Activated CD8-positive, alpha-beta memory T cell treated with anti-CD3 and anti-CD28 coated beads, Interleukin-2, amount 10 ng/mL, durations not matched to agents 7 days and 5 days (primary cell): Measurements from ENCODE around the gene ARPC2. TPM values are rescaled to one million over a fixed set of nuclear protein-coding genes. Genes with fewer than 3 reads are reported as not detected.

Experiments
- ATAC-seq: fragments of 150-1000 bp; cut with Tn5 transposase; one replicate; pipeline ENCODE4 v1.10.0; 2021; ENCODE audit warnings: moderate library complexity
- CTCF ChIA-PET: fragments of 350-600 bp; sonication (Branson Sonifier 250); formaldehyde crosslinking; loops from one replicate; lab custom pipeline; 2021; ENCODE audit warnings: antibody characterized with exemption; lab: Charles Lee
- DNase-seq: peaks from one replicate; pipeline ENCODE4 v3.0.0-alpha.2; 2020
- H3K27ac Mint-ChIP-seq: one replicate; pipeline ENCODE4 v1.8.0; 2021; ENCODE audit warnings: mild to moderate bottlenecking, mixed read lengths
- H3K27me3 Mint-ChIP-seq: one replicate; pipeline ENCODE4 v1.8.0; 2021; ENCODE audit warnings: mixed read lengths
- H3K36me3 Mint-ChIP-seq: one replicate; pipeline ENCODE4 v1.8.0; 2021; ENCODE audit warnings: mild to moderate bottlenecking, mixed read lengths
- H3K4me1 Mint-ChIP-seq: one replicate; pipeline ENCODE4 v1.8.0; 2021; ENCODE audit warnings: mixed read lengths
- H3K4me3 Mint-ChIP-seq: one replicate; pipeline ENCODE4 v1.8.0; 2021; ENCODE audit warnings: mild to moderate bottlenecking, moderate library complexity, mixed read lengths
- H3K9me3 Mint-ChIP-seq: one replicate; pipeline ENCODE4 v1.8.0; 2022; ENCODE audit warnings: low read depth, mixed read lengths
- total RNA-seq, 2 experiments: library from RNA; stranded (reverse); gene quantifications; one replicate each; pipeline ENCODE4 v1.2.3, GENCODE V29; 2021

The ARPC2 gene
- total RNA-seq, 2 experiments from 2014 or later: 742 to 839 TPM

DNA sequence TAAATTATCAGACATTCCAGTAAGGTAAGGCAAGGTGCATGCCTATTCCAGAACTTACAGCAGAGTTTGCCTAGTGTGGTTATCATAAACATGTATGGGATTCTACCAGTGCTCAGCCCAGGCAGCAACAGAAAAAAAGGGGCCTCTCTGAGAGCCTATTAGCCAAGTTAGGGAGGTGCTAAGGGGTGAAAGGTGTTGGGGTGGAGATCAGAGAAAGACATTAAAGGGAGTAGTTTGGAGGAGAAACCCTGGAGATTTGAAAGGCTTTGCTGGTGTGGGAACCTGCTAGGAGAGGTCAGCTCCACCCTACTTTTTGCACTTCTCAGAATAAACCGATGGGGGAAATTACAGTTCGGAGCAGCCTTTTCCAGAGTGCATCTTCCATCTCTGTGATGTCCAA, 2.9 kb downstream of the ARPC2 start:
- H3K9me3 Mint-ChIP-seq: no peaks in the 10 kb centered on the region
- ATAC-seq: no peak
- H3K27ac Mint-ChIP-seq: peak overlapping the region; percentile 93
- peaks cover 58% of the 10 kb centered on the region for H3K4me1 Mint-ChIP-seq
- H3K36me3 Mint-ChIP-seq: peaks cover 70% of the 10 kb centered on the region
- CTCF ChIA-PET: interaction anchor here (0.6 to 2.6 kb wide), 6 partner anchors 10 to 176 kb away, joined by 3 to 16 read pairs (median 4); partner anchors contain the start of genes AAMP and PNKD
- no peaks in the 10 kb centered on the region for H3K27me3 Mint-ChIP-seq
- peak overlapping the region; percentile 87 for H3K4me3 Mint-ChIP-seq
- DNase-seq: no peak

DNA sequence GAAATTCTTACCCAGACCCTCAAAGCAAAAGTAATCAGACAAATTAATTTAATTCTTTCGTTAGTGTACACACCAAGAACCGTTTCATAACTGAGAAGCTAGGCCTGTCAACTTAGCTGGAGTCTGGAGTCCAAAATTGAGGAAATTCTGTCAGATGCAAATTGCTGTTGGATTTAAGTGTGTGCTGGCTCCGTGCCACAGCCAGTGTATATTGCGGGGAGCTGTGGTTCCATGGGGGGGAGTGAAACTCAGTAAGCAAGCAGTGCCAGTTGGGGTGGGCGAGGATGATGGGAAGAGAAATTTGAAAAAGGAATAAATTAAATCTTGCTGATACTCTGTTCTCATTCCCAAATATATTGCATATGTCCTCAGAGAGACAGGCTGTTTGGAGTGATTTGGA, 4.0 kb downstream of the ARPC2 start:
- Mint-ChIP-seq H3K4me3 (peak overlapping the region; percentile 87), H3K9me3 (no peaks in the 10 kb centered on the region), H3K27ac (peak overlapping the region; percentile 93), H3K36me3 (peaks cover 80% of the 10 kb centered on the region), H3K4me1 (peaks cover 66% of the 10 kb centered on the region), H3K27me3 (no peaks in the 10 kb centered on the region)
- ATAC-seq: no peak
- no peak for DNase-seq
- CTCF ChIA-PET: interaction anchor here (1.0 to 2.6 kb wide), 5 partner anchors 9 to 37 kb away, joined by 3 to 16 read pairs (median 6); no protein-coding TSS in a partner anchor

DNA sequence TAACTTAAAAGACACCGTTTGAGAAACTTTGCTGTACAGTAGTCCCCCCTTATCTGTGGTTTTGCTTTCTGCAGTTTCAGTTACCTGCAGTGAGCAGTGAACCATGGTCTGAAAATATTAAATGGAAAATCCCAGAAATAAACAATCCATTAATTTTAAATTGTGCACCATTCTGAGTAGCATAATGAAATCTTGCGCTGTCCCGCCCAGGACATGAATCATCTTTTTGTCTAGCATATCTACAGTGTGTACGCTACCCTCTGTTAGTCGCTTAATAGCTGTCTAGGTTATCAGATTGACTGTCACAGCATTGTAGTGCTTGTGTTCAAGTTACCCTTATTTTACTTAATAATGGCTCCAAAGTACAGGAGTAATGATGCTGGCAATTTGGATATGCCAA, 6.1 kb downstream of the ARPC2 start:
- no peaks in the 10 kb centered on the region for H3K9me3 Mint-ChIP-seq
- no peak for DNase-seq
- H3K4me3 Mint-ChIP-seq: peak overlapping the region; percentile 87

DNA sequence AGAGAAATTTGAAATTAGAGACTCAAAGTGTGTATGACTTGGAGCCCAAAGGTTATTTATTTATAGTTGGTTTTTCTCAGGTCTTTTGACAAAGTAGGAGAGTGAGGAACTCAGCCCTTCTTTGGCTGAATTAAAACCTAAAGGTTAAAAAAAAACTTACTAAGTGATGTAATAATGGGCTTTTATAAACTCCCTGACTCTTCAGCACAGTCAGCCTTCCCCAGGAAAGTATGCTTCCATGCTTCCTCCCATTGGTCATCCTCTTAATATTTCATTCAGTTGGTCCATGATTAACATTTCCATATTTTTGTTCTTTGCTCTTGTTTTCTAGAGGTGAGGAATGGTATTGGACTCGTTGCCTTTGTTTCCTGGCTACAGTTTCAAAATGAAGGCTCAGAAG, 7.2 kb downstream of the ARPC2 start:
- Mint-ChIP-seq H3K36me3 (peaks cover 89% of the 10 kb centered on the region), H3K4me3 (peak overlapping the region; percentile 87), H3K27ac (peak overlapping the region; percentile 61), H3K27me3 (no peaks in the 10 kb centered on the region), H3K4me1 (peaks cover 84% of the 10 kb centered on the region), H3K9me3 (no peaks in the 10 kb centered on the region)
- CTCF ChIA-PET: no interaction called here
- ATAC-seq: no peak
- DNase-seq: no peak

More for the DNA sequence above, 6.1 kb downstream of the ARPC2 start:
- CTCF ChIA-PET: interaction anchor here (1.9 to 2.1 kb wide), 2 partner anchors 11 to 35 kb away, joined by 6 to 8 read pairs; no protein-coding TSS in a partner anchor
- Mint-ChIP-seq H3K4me1 (peaks cover 73% of the 10 kb centered on the region), H3K36me3 (peaks cover 88% of the 10 kb centered on the region), H3K27me3 (no peaks in the 10 kb centered on the region), H3K27ac (peak overlapping the region; percentile 61)
- ATAC-seq: peak; percentile 48

DNA sequence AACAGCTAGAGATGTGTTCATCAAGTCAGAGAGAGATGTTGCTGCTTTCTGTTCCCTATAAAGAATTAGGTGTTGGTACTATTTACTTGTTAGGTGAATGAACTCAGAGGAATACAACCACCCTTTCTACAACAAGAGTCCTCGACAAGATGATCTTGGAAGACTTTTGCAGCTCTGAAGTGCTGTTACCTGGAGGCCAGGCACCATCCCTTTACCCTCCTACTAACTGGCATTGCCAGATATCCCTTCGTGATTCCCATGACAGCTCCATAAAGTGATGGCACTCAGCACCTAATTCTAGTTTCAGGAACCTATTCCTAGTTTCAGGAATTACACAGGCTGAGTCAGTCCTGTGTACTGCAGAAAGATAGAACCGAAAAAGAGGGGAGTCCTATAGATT, 9.9 kb downstream of the ARPC2 start:
- Mint-ChIP-seq H3K27ac (peak overlapping the region; percentile 86), H3K36me3 (peaks cover 82% of the 10 kb centered on the region), H3K4me1 (peaks cover 87% of the 10 kb centered on the region), H3K9me3 (no peaks in the 10 kb centered on the region), H3K4me3 (peak overlapping the region; percentile 10), H3K27me3 (no peaks in the 10 kb centered on the region)
- ATAC-seq: no peak
- CTCF ChIA-PET: interaction anchor here (0.7 to 1.8 kb wide), 5 partner anchors 11 to 1528 kb away, joined by 3 to 9 read pairs (median 4); no protein-coding TSS in a partner anchor
- DNase-seq: no peak

DNA sequence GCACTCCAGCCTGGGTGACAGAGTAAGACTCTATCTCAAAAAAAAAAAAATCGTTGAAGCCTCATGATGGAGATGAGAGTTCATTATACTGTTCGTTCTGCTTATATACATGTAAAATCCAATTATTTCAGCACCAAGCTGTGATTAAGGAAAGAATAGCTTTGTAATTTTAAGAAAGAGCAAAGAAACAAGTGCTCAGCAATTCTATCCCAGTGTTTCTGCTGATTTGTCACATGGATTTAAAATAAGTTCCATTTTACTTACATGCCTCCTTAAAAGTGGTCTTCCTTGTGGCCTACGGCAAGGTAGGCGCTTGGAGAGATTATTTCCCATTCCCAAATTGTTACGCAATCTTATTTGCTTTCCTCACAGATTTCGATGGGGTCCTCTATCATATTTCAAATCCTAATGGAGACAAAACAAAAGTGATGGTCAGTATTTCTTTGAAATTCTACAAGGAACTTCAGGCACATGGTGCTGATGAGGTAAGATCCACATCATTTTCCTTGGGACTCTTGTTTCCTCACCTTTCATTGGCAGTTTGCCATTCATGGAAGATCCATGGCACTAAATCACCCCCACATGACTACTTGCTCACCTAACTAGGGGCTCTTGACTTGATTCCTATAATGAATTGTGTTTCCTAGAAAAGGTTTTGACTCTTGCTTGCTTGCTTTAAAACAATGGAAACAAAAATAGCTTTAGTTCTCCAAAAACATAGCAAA, 11.5 kb downstream of the ARPC2 start:
- CTCF ChIA-PET: interaction anchor here (0.8 to 3.4 kb wide), 8 partner anchors 8 to 41 kb away, joined by 3 to 25 read pairs (median 8); partner anchors contain the start of genes AAMP, ARPC2 and PNKD
- no peaks in the 10 kb centered on the region for H3K27me3 Mint-ChIP-seq
- H3K36me3 Mint-ChIP-seq: peaks cover 82% of the 10 kb centered on the region
- ATAC-seq (no peak), DNase-seq (no peak)
- peak overlapping the region; percentile 90 for H3K27ac Mint-ChIP-seq
- H3K4me1 Mint-ChIP-seq: peaks cover 78% of the 10 kb centered on the region
- no peaks in the 10 kb centered on the region for H3K9me3 Mint-ChIP-seq
- peak overlapping the region; percentile 42 for H3K4me3 Mint-ChIP-seq

DNA sequence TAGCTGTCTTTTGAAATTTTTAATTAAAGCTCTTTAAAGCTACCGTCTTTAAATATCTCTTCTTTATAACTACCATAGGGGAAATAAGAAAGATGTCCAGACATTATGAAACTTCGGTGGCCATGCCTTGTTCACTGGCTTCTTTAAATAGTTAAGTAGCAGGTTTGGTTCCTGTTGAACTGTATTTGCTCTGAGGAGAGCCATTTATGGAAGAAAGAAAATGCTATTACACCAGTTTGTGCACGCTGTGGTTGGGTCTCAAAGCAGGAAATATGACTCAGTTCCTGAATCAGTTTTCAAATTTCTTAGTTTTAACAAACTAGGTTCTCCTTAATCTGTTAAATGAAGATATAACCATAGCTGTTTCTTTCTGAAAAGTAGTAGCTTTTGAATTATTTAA, 12.2 kb downstream of the ARPC2 start:
- CTCF ChIA-PET: interaction anchor here (0.7 to 3.4 kb wide), 10 partner anchors 8 to 160 kb away, joined by 3 to 25 read pairs (median 7); partner anchors contain the start of genes AAMP, ARPC2, PNKD and RUFY4
- Mint-ChIP-seq H3K9me3 (no peaks in the 10 kb centered on the region), H3K27ac (peak overlapping the region; percentile 90), H3K4me3 (peak overlapping the region; percentile 42), H3K4me1 (peaks cover 75% of the 10 kb centered on the region), H3K27me3 (no peaks in the 10 kb centered on the region), H3K36me3 (peaks cover 83% of the 10 kb centered on the region)
- ATAC-seq (peak; percentile 88), DNase-seq (peak; percentile 80)

DNA sequence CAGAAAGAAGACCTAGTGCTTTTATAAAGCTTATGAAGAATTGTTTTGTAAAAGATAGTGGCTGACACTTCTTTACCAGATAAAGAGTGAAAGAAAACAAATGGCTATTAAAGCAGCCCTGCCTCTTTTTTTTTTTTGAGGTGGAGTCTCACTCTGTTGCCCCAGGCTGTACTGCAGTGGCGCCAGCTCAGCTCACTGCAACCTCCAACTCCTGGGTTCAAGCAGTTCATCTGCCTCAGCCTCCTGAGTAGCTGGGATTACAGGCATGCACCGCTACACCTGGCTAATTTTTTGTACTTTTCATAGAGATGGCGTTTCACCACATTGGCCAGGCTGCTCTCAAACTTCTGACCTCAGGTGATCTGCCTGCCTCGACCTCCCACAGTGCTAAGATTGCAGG, 12.9 kb downstream of the ARPC2 start:
- H3K4me3 Mint-ChIP-seq: peak overlapping the region; percentile 65
- H3K4me1 Mint-ChIP-seq: peaks cover 69% of the 10 kb centered on the region
- peak; percentile 64 for DNase-seq
- no peaks in the 10 kb centered on the region for H3K27me3 Mint-ChIP-seq
- CTCF ChIA-PET: interaction anchor here (0.7 to 3.4 kb wide), 11 partner anchors 9 to 161 kb away, joined by 3 to 25 read pairs (median 8); partner anchors contain the start of genes AAMP, ARPC2, PNKD and RUFY4
- peak overlapping the region; percentile 87 for H3K27ac Mint-ChIP-seq
- peaks cover 82% of the 10 kb centered on the region for H3K36me3 Mint-ChIP-seq
- H3K9me3 Mint-ChIP-seq: no peaks in the 10 kb centered on the region
- peak; percentile 57 for ATAC-seq

DNA sequence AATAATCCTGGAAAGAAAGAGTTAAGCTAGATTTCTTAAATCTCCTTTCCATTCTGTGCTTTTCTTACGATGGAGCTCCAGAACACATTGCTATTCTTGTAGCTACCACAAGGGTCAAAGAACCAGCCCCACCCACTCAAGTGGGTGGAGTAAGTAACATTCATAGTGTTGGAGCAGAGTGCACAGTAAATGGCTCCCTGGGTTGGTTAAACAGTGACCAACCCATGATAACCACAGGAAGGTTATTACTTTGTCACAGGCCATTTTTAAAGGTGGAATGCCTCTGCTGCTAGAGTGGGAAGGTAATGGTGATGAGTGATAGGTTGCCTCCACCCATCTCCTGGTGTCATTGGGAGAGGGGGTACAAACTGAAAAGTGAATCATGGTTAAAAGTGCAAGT, 13.9 kb downstream of the ARPC2 start:
- no peaks in the 10 kb centered on the region for H3K9me3 Mint-ChIP-seq
- DNase-seq (peak; percentile 66), ATAC-seq (peak; percentile 65)
- H3K27me3 Mint-ChIP-seq: no peaks in the 10 kb centered on the region
- peaks cover 81% of the 10 kb centered on the region for H3K36me3 Mint-ChIP-seq
- H3K27ac Mint-ChIP-seq: peak overlapping the region; percentile 87
- peaks cover 59% of the 10 kb centered on the region for H3K4me1 Mint-ChIP-seq
- peak overlapping the region; percentile 65 for H3K4me3 Mint-ChIP-seq
- CTCF ChIA-PET: interaction anchor here (0.9 to 3.4 kb wide), 11 partner anchors 10 to 477 kb away, joined by 3 to 25 read pairs (median 8); partner anchors contain the start of genes AAMP, ARPC2 and PNKD

DNA sequence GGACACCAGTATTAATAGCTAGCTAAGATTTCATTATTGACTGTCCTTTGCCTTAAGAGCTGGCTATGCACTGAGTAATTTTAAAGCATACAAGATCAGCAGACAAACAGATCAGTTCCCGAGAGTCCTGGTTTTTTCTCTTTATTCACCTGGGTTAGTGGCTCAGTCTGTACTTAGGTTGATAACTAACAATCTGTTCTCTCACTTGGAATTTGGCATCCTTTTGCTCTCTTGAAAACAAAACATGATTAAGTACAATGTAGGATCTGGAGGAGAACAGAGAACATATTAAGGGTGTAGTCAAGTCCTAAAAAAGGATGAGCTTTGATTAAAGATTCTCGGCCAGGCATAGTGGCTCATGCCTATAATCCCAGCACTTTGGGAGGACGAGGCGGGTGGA, 16.6 kb downstream of the ARPC2 start:
- DNase-seq: no peak
- peak overlapping the region; percentile 66 for H3K27ac Mint-ChIP-seq

DNA sequence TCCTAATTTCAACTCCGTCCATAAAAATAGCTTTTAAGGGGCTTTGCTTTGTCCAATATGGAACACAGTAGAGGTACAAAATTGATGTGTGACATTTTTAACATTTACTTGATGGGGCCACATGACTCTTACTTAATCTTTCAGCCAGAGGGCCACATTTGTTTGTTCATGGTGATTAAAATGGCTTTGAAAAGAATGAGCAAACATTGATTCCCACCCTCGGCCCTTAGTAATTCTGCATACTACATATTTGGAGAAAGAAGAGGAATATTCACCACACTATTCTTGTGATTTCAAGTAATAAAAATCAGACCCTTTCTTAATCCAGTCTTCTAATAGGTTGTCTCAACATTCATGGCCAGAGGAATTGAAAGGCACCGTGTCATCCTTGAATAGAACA, 17.5 kb downstream of the ARPC2 start:
- Mint-ChIP-seq H3K4me3 (no peak overlapping the region), H3K36me3 (peaks cover 84% of the 10 kb centered on the region), H3K27me3 (no peaks in the 10 kb centered on the region), H3K4me1 (peaks cover 30% of the 10 kb centered on the region), H3K9me3 (no peaks in the 10 kb centered on the region), H3K27ac (no peak overlapping the region)
- ATAC-seq (no peak), DNase-seq (no peak)
- CTCF ChIA-PET: interaction anchor here (0.9 to 2.6 kb wide), 4 partner anchors 12 to 69 kb away, joined by 3 to 6 read pairs (median 4); no protein-coding TSS in a partner anchor

More for the DNA sequence above, 16.6 kb downstream of the ARPC2 start:
- Mint-ChIP-seq H3K27me3 (no peaks in the 10 kb centered on the region), H3K9me3 (no peaks in the 10 kb centered on the region), H3K4me3 (no peak overlapping the region), H3K36me3 (peaks cover 82% of the 10 kb centered on the region), H3K4me1 (peaks cover 37% of the 10 kb centered on the region)
- CTCF ChIA-PET: interaction anchor here (1.6 to 2.6 kb wide), 2 partner anchors 11 to 24 kb away, joined by 4 to 6 read pairs; no protein-coding TSS in a partner anchor
- ATAC-seq: no peak

DNA sequence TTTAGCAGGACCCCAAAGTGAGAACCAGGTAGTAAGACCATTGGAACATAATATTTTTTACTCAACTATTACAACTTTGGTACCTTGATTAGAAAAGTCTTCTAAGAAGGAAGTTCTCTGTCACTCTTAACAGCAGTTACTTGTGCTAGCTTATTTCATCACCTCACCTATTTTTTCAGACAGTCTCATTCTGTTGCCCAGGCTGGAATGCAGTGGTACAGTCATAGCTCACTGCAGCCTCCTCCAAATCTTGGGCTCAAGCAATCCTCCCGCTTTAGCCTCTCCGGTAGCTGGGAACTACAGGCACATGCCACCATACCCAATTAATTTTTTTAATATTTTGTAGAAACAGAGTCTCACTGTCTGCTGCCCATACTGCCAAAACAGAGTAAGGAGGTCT, 18.0 kb downstream of the ARPC2 start:
- H3K27ac Mint-ChIP-seq: no peak overlapping the region
- no peaks in the 10 kb centered on the region for H3K27me3 Mint-ChIP-seq
- H3K9me3 Mint-ChIP-seq: no peaks in the 10 kb centered on the region
- H3K4me1 Mint-ChIP-seq: peaks cover 27% of the 10 kb centered on the region
- no peak for DNase-seq
- peaks cover 85% of the 10 kb centered on the region for H3K36me3 Mint-ChIP-seq
- CTCF ChIA-PET: interaction anchor here (1.2 to 2.6 kb wide), 3 partner anchors 13 to 22 kb away, joined by 3 to 6 read pairs (median 4); no protein-coding TSS in a partner anchor
- no peak overlapping the region for H3K4me3 Mint-ChIP-seq
- no peak for ATAC-seq

DNA sequence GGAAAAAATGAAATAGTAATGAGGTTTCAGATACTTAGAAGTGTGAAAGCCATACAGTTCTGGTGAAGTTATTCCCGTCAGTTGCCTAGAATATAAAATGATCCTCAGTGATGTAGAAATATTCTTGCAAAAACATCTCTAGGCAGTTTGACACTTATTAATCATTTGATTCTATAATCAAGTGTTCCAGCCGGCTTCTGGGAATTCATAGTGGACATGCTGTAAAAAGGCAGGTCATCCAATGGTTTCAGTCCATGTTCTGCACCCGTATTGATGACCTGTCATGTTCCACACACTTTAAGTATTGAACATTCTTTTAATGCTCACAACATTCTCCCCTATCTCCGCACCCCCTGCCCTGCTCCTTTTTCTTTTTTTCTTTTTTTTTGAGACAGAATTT, 19.8 kb downstream of the ARPC2 start:
- CTCF ChIA-PET: interaction anchor here (0.9 to 1.5 kb wide), 4 partner anchors 8 to 70 kb away, joined by 3 to 4 read pairs (median 3); partner anchors contain the start of gene CXCR1
- peaks cover 18% of the 10 kb centered on the region for H3K4me1 Mint-ChIP-seq
- no peak overlapping the region for H3K4me3 Mint-ChIP-seq
- H3K9me3 Mint-ChIP-seq: no peaks in the 10 kb centered on the region
- no peak overlapping the region for H3K27ac Mint-ChIP-seq
- no peak for DNase-seq
- H3K36me3 Mint-ChIP-seq: peaks cover 80% of the 10 kb centered on the region
- no peaks in the 10 kb centered on the region for H3K27me3 Mint-ChIP-seq
- no peak for ATAC-seq
